ENCODE data around the gene PARP8.

PARP8 gene

DNA sequence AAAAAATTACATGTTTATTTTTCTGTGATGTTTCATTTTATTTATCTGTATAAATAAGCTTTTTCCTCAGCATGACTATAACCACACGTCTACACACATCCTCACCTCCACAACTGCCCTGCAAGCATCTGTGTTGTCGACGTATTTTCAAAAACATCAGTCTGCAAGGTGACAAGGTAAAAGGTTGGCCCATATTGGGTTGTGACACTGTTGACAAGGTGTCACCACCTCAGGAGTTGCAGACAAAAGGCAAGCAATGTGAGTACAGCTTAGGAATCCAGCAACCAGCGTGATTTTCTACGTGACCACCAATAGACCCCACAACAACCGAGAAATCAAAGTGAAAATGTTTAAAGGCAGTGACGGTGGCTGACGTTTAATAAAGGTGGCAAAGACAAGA is 187.6 kb downstream of the PARP8 start:
- H3K27me3 ChIP-seq (ENCODE audit: control insufficient read depth in 2 of 2, insufficient read depth in 2 of 2, low read length in 2 of 2), result no peaks in the 10 kb centered on the region
- H3K36me3 ChIP-seq (ENCODE audit: control insufficient read depth in 2 of 2, insufficient read depth in 2 of 2, low read length in 2 of 2), result no peaks in the 10 kb centered on the region
- H3K9ac ChIP-seq (ENCODE audit: low read depth in 1 of 2, low read length in 2 of 2), result no peak overlapping the region
- H3K4me3 ChIP-seq (ENCODE audit: low read length in 2 of 2), result no peak overlapping the region
- H3K27ac ChIP-seq (ENCODE audit: low read depth in 2 of 2, low read length in 2 of 2), result no peak overlapping the region
- no peaks in the 10 kb centered on the region for H3K4me1 ChIP-seq (ENCODE audit: control insufficient read depth in 2 of 2, insufficient read depth in 2 of 2, low read length in 2 of 2)
- no peaks in the 10 kb centered on the region for H3K9me3 ChIP-seq (ENCODE audit: control insufficient read depth in 2 of 2, low read length in 2 of 2)

DNA sequence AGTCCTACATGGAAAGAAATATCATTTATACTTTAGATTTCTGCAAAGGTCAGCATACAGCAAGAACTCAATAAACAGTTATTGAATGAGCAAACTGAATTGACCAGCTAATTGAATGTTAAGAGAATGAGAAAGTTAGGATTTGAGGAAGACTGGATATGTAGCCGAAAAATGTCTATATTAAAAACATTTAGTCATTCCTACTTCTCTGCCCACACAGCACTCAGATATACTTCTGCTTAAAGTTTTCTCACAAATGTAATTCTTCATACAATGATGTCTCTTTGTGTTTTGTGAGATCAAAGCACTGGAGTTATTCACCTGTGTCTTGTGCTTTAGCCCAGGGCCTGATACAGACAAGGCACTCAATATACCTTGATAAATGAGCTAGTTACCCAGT is 188.6 kb downstream of the PARP8 start:
- H3K9me3 ChIP-seq (ENCODE audit: control insufficient read depth in 2 of 2, low read length in 2 of 2), result no peaks in the 10 kb centered on the region
- H3K27me3 ChIP-seq (ENCODE audit: control insufficient read depth in 2 of 2, insufficient read depth in 2 of 2, low read length in 2 of 2), result no peaks in the 10 kb centered on the region
- H3K4me1 ChIP-seq (ENCODE audit: control insufficient read depth in 2 of 2, insufficient read depth in 2 of 2, low read length in 2 of 2), result no peaks in the 10 kb centered on the region
- no peak overlapping the region for H3K27ac ChIP-seq (ENCODE audit: low read depth in 2 of 2, low read length in 2 of 2)
- no peak overlapping the region for H3K9ac ChIP-seq (ENCODE audit: low read depth in 1 of 2, low read length in 2 of 2)
- no peak overlapping the region for H3K4me3 ChIP-seq (ENCODE audit: low read length in 2 of 2)
- H3K36me3 ChIP-seq (ENCODE audit: control insufficient read depth in 2 of 2, insufficient read depth in 2 of 2, low read length in 2 of 2), result no peaks in the 10 kb centered on the region

DNA sequence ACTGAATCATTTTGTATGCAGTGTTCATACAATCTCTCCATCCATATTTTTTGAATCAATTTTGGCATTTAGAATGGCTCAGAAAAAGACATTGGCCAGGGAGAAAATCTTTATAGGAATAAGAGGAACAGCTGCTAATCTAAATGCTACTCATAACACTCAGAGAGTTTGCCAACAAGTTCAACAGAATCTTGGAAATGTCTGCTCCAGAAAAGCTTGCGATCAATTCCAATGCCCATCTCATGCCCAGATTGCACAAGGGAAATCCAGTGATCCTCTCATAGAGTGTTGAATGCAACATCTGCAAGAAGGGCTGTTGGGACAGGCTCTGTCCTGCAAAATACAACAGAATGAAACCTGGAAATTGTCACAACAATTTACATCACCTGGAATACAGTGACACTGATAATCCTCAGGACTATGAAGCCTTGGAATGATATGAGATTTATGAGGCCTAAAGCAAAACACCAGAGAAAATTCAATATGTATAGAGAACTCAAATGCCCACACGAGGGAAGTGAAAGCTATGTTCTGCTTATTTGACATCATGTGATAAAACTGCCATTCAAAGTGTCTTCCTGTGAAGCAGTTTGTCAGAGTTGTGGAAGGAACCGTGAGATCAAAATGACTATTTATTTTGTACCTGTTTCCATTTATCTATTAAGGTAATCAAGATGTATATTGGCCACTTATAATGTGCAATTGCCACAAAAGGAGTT is 190.1 kb downstream of the PARP8 start:
- Histone ChIP-seq H3K9me3 (ENCODE audit: control insufficient read depth in 2 of 2, low read length in 2 of 2) (no peaks in the 10 kb centered on the region), H3K9ac (ENCODE audit: low read depth in 1 of 2, low read length in 2 of 2) (no peak overlapping the region), H3K36me3 (ENCODE audit: control insufficient read depth in 2 of 2, insufficient read depth in 2 of 2, low read length in 2 of 2) (no peaks in the 10 kb centered on the region), H3K27ac (ENCODE audit: low read depth in 2 of 2, low read length in 2 of 2) (no peak overlapping the region), H3K27me3 (ENCODE audit: control insufficient read depth in 2 of 2, insufficient read depth in 2 of 2, low read length in 2 of 2) (no peaks in the 10 kb centered on the region), H3K4me3 (ENCODE audit: low read length in 2 of 2) (no peak overlapping the region), H3K4me1 (ENCODE audit: control insufficient read depth in 2 of 2, insufficient read depth in 2 of 2, low read length in 2 of 2) (no peaks in the 10 kb centered on the region)

DNA sequence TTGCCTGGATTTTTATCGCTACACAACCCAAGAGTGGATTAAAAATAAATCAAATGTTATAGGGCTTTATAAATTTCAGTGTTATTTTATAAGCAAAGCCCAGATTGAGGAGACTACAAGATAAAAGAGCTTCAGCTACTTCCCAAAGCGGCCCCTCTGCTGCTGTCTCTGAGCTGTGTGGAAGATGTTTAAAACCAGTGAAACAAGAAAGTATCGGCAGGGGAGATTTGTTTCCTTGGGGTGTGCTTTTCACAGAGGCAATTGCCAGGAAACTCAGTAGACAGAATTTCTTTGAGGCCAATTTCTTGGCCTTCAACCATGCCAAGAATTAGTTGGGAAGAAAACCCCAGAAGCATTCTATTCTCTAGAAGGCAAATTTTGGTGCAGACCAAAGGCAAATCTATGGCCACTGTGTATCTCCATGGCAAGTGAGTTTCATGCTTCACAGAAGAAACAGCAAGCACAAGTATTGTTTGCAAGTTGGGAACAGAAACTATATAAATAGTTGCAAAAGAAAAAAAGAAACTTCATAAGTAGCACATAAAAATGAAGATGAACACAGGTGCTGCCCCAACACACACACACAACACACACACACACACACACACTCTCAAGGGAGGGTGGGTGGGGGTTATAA is 197.2 kb downstream of the PARP8 start:
- no peaks in the 10 kb centered on the region for H3K27me3 ChIP-seq (ENCODE audit: control insufficient read depth in 2 of 2, insufficient read depth in 2 of 2, low read length in 2 of 2)
- no peak overlapping the region for H3K9ac ChIP-seq (ENCODE audit: low read depth in 1 of 2, low read length in 2 of 2)
- no peak overlapping the region for H3K4me3 ChIP-seq (ENCODE audit: low read length in 2 of 2)
- no peaks in the 10 kb centered on the region for H3K9me3 ChIP-seq (ENCODE audit: control insufficient read depth in 2 of 2, low read length in 2 of 2)
- no peaks in the 10 kb centered on the region for H3K36me3 ChIP-seq (ENCODE audit: control insufficient read depth in 2 of 2, insufficient read depth in 2 of 2, low read length in 2 of 2)
- no peak overlapping the region for H3K27ac ChIP-seq (ENCODE audit: low read depth in 2 of 2, low read length in 2 of 2)
- H3K4me1 ChIP-seq (ENCODE audit: control insufficient read depth in 2 of 2, insufficient read depth in 2 of 2, low read length in 2 of 2), result no peaks in the 10 kb centered on the region

DNA sequence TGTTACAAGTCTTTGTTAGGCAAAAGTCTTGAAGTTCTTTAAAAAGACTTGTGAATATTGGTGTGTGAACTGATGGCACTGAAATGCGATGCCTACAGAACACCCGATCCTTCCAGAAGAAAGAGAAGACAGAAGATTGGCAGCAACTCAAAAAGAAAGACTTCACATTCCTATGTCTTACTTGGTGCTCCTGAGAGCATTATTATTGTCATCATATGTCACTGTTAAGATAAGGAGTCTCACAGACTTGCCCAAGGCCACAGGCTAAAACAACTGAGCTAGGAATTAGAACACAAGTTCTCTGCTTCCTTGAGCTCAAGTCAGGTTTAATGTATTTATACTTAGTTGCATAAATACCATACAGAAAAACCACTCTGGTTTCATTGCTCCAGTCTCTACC is 198.0 kb downstream of the PARP8 start:
- no peaks in the 10 kb centered on the region for H3K4me1 ChIP-seq (ENCODE audit: control insufficient read depth in 2 of 2, insufficient read depth in 2 of 2, low read length in 2 of 2)
- H3K4me3 ChIP-seq (ENCODE audit: low read length in 2 of 2), result no peak overlapping the region
- no peaks in the 10 kb centered on the region for H3K36me3 ChIP-seq (ENCODE audit: control insufficient read depth in 2 of 2, insufficient read depth in 2 of 2, low read length in 2 of 2)
- no peaks in the 10 kb centered on the region for H3K27me3 ChIP-seq (ENCODE audit: control insufficient read depth in 2 of 2, insufficient read depth in 2 of 2, low read length in 2 of 2)
- H3K9me3 ChIP-seq (ENCODE audit: control insufficient read depth in 2 of 2, low read length in 2 of 2), result no peaks in the 10 kb centered on the region
- H3K27ac ChIP-seq (ENCODE audit: low read depth in 2 of 2, low read length in 2 of 2), result no peak overlapping the region
- H3K9ac ChIP-seq (ENCODE audit: low read depth in 1 of 2, low read length in 2 of 2), result no peak overlapping the region

DNA sequence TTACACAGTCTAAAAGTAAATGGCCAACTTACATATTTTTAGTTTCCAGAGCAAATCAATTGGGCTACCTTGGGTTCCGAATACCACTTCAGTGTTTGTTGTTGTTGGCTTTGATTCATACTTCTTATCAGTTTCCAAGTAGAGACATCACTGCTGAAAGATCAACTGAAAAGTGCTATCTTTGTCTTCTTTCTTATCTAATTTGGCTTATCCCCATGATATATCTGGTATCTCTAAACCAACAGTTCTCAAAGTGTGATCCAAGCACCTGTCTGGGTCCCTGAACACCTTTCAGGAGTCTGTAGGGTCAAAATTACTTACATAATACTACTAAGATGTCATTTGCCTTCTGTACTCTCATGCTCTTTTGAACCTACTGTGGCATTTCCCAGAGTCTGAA is 200.0 kb downstream of the PARP8 start:
- no peaks in the 10 kb centered on the region for H3K36me3 ChIP-seq (ENCODE audit: control insufficient read depth in 2 of 2, insufficient read depth in 2 of 2, low read length in 2 of 2)
- H3K9me3 ChIP-seq (ENCODE audit: control insufficient read depth in 2 of 2, low read length in 2 of 2), result no peaks in the 10 kb centered on the region
- H3K9ac ChIP-seq (ENCODE audit: low read depth in 1 of 2, low read length in 2 of 2), result no peak overlapping the region
- no peaks in the 10 kb centered on the region for H3K4me1 ChIP-seq (ENCODE audit: control insufficient read depth in 2 of 2, insufficient read depth in 2 of 2, low read length in 2 of 2)
- H3K4me3 ChIP-seq (ENCODE audit: low read length in 2 of 2), result no peak overlapping the region
- no peak overlapping the region for H3K27ac ChIP-seq (ENCODE audit: low read depth in 2 of 2, low read length in 2 of 2)
- no peaks in the 10 kb centered on the region for H3K27me3 ChIP-seq (ENCODE audit: control insufficient read depth in 2 of 2, insufficient read depth in 2 of 2, low read length in 2 of 2)

DNA sequence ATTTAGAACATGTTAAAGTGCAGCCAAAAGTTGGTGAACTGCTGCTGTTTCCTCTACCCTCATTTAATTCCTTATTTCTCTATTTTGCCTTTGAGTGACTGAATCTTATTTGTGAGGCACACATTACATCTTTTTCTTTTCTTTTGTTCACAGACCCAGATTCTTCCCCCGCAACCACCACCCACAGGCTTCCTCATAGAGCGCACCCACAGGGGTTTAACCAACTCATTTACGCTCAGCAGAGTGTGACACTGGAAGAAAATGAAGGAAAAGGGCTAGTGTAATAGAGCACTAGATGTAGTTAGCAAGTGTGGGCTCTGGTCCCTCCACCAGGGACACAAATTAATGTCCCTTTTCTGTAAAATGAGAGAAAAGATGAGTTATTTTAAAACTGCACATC is 200.7 kb downstream of the PARP8 start:
- H3K27ac ChIP-seq (ENCODE audit: low read depth in 2 of 2, low read length in 2 of 2), result no peak overlapping the region
- no peak overlapping the region for H3K9ac ChIP-seq (ENCODE audit: low read depth in 1 of 2, low read length in 2 of 2)
- no peak overlapping the region for H3K4me3 ChIP-seq (ENCODE audit: low read length in 2 of 2)
- no peaks in the 10 kb centered on the region for H3K4me1 ChIP-seq (ENCODE audit: control insufficient read depth in 2 of 2, insufficient read depth in 2 of 2, low read length in 2 of 2)
- no peaks in the 10 kb centered on the region for H3K27me3 ChIP-seq (ENCODE audit: control insufficient read depth in 2 of 2, insufficient read depth in 2 of 2, low read length in 2 of 2)
- H3K36me3 ChIP-seq (ENCODE audit: control insufficient read depth in 2 of 2, insufficient read depth in 2 of 2, low read length in 2 of 2), result no peaks in the 10 kb centered on the region
- H3K9me3 ChIP-seq (ENCODE audit: control insufficient read depth in 2 of 2, low read length in 2 of 2), result no peaks in the 10 kb centered on the region

DNA sequence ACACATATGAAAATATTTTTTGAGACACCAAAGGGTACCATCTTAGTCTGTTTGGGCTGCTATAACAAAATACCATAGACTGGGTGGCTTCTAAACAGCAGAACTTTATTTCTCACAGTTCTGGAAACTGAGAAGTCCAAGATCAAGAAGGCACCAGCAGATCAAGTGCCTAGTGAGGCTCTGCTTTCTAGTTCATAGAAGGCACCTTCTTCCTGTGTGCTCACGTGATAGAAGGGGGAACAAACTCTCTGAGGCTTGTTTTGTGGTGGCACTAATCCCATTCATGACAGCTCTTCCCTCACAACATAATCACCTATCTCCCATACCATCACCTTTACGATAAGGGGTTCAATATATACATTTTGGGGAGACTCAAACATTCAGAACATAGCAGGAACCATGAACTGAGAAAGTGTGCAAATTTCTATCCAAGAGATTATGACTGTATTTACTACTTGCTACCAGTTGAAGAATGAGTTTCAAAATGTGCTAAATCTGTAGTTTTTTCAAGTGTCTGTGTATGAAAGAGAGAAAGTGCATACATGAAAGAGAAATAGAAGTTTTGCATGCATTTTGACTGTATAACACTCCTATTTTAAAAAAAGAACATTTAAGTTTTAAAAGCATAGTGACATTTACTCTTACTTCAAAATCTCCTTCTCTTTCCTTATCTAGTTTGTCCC is 207.3 kb downstream of the PARP8 start:
- no peak overlapping the region for H3K9ac ChIP-seq (ENCODE audit: low read depth in 1 of 2, low read length in 2 of 2)
- H3K27ac ChIP-seq (ENCODE audit: low read depth in 2 of 2, low read length in 2 of 2), result no peak overlapping the region
- no peaks in the 10 kb centered on the region for H3K9me3 ChIP-seq (ENCODE audit: control insufficient read depth in 2 of 2, low read length in 2 of 2)
- H3K4me1 ChIP-seq (ENCODE audit: control insufficient read depth in 2 of 2, insufficient read depth in 2 of 2, low read length in 2 of 2), result no peaks in the 10 kb centered on the region
- no peaks in the 10 kb centered on the region for H3K27me3 ChIP-seq (ENCODE audit: control insufficient read depth in 2 of 2, insufficient read depth in 2 of 2, low read length in 2 of 2)
- no peak overlapping the region for H3K4me3 ChIP-seq (ENCODE audit: low read length in 2 of 2)
- no peaks in the 10 kb centered on the region for H3K36me3 ChIP-seq (ENCODE audit: control insufficient read depth in 2 of 2, insufficient read depth in 2 of 2, low read length in 2 of 2)

DNA sequence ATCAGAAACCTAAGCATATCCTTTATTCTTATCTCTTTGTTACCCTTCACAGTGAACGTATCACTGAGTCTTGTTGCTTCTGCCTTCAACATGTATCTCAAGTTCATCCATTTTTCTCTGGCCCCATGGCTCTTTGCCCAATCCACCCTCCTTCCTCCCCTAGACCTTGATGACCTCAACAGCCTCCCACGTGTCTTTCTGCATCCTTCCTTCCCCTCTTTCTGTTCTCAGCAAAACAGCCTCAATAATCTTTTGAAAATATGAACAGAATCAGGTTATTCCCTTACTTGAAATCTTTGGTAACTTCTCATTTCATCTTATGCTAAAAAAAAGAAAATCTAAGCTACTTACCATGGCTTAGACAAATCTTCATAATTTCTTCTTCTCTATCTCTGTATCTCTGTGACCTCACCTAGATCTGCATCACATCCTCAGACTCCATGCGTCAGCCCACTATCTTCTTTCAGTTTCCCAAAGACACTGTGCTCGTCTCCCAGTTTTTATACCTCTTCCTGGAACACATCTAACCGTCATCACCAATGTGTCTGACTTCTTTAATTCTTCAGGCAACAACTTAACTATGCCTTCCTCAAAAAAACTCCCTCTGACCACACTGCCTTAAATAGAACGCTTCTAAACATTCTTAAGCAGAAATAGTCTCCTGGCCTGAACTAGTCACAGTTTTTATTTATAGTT is 208.0 kb downstream of the PARP8 start:
- Histone ChIP-seq H3K27me3 (ENCODE audit: control insufficient read depth in 2 of 2, insufficient read depth in 2 of 2, low read length in 2 of 2) (no peaks in the 10 kb centered on the region), H3K4me3 (ENCODE audit: low read length in 2 of 2) (no peak overlapping the region), H3K9me3 (ENCODE audit: control insufficient read depth in 2 of 2, low read length in 2 of 2) (no peaks in the 10 kb centered on the region), H3K9ac (ENCODE audit: low read depth in 1 of 2, low read length in 2 of 2) (no peak overlapping the region), H3K27ac (ENCODE audit: low read depth in 2 of 2, low read length in 2 of 2) (no peak overlapping the region), H3K4me1 (ENCODE audit: control insufficient read depth in 2 of 2, insufficient read depth in 2 of 2, low read length in 2 of 2) (no peaks in the 10 kb centered on the region), H3K36me3 (ENCODE audit: control insufficient read depth in 2 of 2, insufficient read depth in 2 of 2, low read length in 2 of 2) (no peaks in the 10 kb centered on the region)

DNA sequence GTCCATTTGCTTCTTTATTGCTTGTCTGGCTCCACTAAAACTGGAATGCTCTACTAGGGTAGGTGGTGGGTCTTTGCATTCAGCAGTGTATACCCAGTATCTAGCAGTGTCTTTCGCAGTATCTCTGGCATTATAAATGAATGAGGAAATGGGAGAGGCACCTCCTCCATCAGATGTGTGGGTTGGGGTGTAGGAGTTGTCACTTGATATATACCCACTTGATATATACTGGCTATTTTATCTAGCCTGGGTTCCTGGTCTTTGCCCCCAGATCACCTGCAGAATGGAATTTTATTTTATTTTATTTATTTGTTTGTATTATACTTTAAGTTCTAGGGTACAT is 208.5 kb downstream of the PARP8 start:
- no peak overlapping the region for H3K4me3 ChIP-seq (ENCODE audit: low read length in 2 of 2)
- no peak overlapping the region for H3K9ac ChIP-seq (ENCODE audit: low read depth in 1 of 2, low read length in 2 of 2)
- no peaks in the 10 kb centered on the region for H3K4me1 ChIP-seq (ENCODE audit: control insufficient read depth in 2 of 2, insufficient read depth in 2 of 2, low read length in 2 of 2)
- no peak overlapping the region for H3K27ac ChIP-seq (ENCODE audit: low read depth in 2 of 2, low read length in 2 of 2)
- no peaks in the 10 kb centered on the region for H3K27me3 ChIP-seq (ENCODE audit: control insufficient read depth in 2 of 2, insufficient read depth in 2 of 2, low read length in 2 of 2)
- no peaks in the 10 kb centered on the region for H3K36me3 ChIP-seq (ENCODE audit: control insufficient read depth in 2 of 2, insufficient read depth in 2 of 2, low read length in 2 of 2)
- no peaks in the 10 kb centered on the region for H3K9me3 ChIP-seq (ENCODE audit: control insufficient read depth in 2 of 2, low read length in 2 of 2)

Data from mucosa of rectum (tissue), 2 donors.